Esophagus squamous epithelium (tissue), 4 donors: ENCODE results near the gene WTAP.

Experiments used
- POLR2A ChIP-seq, 4 donors: fragments of 450-650 bp; IDR thresholded peaks; one replicate each; pipeline ENCODE4 v1.6.1; 2017; ENCODE audit warnings: antibody characterized with exemption in 4 of 4, mild to moderate bottlenecking in 4 of 4, moderate library complexity in 3 of 4
- TF ChIP-seq, protein P1 (sequence below), 6 experiments: fragments of 450-650 bp in 4 of 6; fragments of 200-600 bp in 2 of 6; sonication (generic) in 2 of 6; IDR thresholded peaks; one replicate each; pipeline ENCODE4 v1.5.1; 2016 to 2019; ENCODE audit warnings: antibody characterized with exemption in 6 of 6, mild to moderate bottlenecking in 4 of 6, moderate library complexity in 4 of 6

GRCh38 chr6:159753081-159753872 is 26.0 kb downstream of the WTAP start:
- TF ChIP-seq, protein P1, sequence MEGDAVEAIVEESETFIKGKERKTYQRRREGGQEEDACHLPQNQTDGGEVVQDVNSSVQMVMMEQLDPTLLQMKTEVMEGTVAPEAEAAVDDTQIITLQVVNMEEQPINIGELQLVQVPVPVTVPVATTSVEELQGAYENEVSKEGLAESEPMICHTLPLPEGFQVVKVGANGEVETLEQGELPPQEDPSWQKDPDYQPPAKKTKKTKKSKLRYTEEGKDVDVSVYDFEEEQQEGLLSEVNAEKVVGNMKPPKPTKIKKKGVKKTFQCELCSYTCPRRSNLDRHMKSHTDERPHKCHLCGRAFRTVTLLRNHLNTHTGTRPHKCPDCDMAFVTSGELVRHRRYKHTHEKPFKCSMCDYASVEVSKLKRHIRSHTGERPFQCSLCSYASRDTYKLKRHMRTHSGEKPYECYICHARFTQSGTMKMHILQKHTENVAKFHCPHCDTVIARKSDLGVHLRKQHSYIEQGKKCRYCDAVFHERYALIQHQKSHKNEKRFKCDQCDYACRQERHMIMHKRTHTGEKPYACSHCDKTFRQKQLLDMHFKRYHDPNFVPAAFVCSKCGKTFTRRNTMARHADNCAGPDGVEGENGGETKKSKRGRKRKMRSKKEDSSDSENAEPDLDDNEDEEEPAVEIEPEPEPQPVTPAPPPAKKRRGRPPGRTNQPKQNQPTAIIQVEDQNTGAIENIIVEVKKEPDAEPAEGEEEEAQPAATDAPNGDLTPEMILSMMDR (IDR thresholded peaks at IDR 0.05): no peak
- no peak for TF ChIP-seq POLR2A (IDR thresholded peaks at IDR 0.05)
